GM19438 (cell line): Measurements from ENCODE around the gene NPHP4.

ENCODE experiments used
- ATAC-seq: cut with Tn5 transposase; IDR thresholded peaks from one replicate; pipeline ENCODE4 v1.9.1; 2021; ENCODE audit warnings: low read depth; ENCODE audit not compliant: unreplicated experiment

Gene NPHP4

DNA sequence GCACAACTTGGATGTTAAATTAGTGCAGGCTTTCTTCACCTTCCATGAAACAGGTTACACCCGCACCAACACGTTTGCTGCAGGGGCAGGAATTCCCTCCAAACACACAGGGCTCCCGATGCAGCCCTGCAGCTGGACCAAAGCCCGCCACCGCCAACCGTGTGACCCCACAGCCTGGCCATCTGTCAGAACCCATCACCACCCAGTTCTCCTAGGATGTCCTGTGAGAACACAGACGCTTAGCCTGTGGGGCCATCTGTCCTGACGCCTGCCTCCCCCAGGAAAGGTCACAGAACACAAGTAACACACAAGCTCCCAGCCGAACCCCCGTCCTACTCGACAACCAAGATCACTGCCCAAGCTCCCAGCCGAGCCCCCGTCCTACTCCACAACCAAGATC, 108.1 kb downstream of the NPHP4 start:
- ATAC-seq = no peak

DNA sequence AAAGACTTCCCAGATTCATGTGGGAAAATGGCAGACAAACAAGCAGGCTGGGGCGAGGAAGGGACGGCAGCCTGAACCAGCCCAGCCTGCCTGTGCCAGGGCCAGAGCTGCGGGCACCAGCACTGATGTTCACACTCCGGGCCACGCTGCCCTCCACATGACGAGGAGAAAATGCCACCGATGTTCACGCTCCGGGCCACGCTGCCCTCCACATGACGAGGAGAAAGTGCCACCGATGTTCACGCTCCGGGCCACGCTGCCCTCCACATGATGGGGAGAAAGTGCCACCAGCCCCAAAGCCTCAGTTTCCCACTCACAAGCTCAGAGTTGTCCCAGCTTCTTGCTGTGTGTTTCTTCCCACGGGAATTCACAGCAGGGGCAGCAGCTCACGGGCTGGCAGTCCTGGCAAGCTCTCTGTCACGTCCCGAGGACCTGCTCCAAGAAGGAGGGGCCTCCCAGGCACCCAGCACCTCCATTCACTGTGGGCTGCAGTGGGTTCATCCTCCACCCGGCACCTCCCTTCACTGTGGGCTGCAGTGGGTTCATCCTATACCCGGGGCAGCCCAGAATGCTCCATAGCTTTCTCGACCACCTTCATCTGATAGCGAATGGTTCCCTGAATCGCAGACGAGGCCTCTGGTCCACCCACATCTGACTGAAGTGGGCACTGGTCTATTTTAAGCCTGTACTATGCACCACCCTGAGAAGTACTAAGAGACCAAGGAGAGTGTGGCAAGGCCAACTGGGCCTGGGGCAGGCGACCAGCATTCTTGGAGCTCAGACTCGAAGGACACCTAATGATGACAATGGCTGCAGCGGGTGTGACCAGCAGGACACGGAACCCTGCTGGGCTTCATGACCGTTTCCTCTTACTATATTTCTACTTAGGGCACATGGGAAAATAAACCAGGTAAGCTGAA, 108.8 kb downstream of the NPHP4 start:
- no peak for ATAC-seq

DNA sequence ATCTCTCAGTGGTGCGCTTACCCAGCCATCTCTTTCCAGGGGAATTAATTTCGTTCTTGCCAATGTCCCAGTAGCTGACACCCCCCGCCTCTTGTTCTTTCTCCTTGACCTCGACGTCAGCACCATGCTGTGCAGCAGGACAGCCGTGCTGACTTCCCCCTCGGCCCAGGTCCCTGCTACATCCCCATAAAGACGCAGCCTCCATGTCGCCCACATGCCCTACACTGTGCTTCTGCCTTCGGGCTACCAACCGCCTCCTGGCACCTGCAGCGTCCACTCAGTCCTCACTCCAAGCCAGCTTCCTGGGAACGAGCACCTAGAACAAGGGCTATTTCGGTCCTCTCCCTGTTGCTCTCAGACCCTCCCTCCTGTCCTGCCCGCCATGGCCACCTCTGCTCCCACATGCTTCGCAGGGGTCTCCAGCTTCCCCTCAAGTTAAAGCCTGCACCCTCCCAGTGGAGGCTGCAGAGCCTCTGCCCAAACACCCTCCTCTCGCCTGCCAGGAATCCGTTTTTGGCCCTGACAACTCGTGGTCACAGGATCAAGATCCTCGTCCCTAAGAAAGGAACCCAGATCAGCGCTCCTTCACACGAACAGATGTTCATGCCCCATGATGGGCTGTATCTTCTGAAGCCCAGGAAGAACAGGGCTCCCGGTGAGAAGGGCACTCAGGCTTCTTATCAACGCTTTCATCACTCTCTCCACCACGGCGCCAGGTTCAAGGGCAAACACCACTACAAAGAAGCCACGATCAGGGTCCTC, 109.7 kb downstream of the NPHP4 start:
- ATAC-seq = no peak

DNA sequence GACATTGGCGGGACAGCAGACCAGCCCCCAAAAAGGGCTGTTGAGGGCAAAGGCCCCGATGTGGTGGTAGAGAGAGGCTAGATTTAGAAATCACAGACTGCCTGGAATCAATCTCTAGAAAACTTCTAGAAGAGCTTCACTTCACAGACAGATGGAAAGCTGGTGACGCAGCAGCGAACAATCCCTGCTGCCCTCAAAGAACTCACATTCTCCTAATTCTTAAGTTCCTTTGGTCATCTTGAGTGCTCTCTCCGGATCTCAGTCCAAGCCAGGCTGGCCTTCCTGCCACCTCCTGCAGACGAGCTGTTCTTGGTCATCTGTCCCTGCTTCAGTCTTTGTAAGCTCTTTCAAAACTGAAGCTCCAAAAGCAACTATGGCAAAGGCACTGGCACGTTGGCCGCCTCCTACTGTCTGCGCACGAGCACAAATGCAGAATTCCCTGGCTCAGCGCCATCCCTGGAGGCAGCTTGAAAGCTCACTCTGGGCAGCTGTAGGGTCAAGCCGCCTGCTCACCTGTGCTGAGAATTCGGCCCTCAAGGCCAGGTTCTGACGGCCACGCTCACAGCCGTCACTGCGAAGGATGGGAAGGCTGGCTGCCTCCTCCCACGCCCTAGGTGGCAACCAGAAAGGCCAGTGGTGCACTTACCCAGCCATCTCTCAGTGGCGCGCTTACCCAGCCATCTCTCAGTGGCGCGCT, 110.6 kb downstream of the NPHP4 start:
- ATAC-seq = no peak

DNA sequence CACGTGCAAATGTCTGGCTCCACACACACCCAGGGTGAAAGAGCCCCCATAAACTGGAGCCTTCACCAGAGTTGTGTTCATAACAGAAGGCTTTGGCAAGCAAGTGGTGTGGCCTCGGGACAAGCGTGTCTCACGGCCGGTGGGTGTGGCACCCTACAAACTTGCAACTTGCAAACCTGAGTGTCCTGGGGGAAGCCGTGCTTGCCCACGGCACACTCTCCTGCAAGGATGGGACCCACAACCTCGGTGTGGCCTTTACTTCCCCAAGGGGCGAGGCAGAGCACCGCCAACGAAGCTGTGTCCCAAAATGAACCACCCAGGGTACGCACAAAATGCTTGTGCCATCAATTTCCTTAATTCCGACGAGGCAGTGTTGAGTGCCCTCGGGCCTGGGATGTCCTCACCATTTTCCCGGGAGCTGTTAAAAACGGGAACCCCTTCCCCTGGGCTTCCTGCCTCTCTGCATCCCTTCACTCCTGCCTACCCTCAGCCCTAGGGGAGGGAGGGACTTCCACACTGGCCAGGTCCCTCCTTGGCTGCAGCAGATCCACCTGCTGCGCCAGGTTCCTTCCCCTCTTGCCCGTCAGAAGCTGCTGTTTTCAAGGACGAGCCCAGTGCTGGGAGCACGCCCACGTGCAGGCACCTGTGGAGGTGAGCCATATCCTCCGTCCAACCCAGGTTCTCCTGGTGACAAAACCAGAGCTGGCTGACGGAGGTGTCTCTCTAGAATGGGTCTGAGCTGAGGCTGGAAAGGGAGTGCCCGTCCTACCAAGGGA, 111.4 kb downstream of the NPHP4 start:
- no peak for ATAC-seq

DNA sequence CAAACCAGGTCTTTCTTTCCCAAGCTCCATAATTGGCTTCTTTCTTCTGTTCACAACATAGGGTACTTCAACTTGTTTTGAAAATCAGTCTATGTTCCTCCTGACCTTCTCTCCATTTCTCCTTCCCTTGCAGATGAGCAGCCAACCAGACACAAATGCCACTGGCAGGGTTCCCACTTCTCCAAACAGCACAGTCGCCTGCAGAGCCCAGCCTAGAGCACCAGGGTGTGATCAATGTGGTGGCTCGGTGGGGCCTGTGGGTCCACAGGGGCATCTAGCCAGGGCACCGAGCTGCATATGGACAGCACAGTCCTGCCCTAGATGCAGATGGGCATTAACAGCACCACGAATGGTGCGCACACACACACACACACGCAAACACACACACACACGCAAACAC, 112.8 kb downstream of the NPHP4 start:
- ATAC-seq = no peak

DNA sequence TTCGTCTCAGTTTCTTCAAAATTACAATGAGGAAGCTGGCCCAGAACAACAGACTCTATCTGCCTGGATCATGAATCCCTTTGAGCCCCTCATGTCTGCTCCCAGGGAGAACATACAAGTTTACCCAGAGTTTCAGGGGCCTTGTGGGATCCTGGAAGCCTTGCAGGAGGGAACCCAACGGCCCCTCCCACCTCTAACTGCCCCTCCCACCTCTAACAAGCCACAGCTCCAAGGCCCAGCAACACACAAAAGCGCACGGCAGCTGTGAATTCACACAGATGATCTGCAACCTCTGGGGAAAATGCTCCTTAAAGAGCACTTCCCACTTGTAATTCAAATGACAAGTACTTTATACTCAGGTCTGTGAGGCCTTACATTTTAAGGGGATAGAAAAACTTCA, 113.3 kb downstream of the NPHP4 start:
- no peak for ATAC-seq

DNA sequence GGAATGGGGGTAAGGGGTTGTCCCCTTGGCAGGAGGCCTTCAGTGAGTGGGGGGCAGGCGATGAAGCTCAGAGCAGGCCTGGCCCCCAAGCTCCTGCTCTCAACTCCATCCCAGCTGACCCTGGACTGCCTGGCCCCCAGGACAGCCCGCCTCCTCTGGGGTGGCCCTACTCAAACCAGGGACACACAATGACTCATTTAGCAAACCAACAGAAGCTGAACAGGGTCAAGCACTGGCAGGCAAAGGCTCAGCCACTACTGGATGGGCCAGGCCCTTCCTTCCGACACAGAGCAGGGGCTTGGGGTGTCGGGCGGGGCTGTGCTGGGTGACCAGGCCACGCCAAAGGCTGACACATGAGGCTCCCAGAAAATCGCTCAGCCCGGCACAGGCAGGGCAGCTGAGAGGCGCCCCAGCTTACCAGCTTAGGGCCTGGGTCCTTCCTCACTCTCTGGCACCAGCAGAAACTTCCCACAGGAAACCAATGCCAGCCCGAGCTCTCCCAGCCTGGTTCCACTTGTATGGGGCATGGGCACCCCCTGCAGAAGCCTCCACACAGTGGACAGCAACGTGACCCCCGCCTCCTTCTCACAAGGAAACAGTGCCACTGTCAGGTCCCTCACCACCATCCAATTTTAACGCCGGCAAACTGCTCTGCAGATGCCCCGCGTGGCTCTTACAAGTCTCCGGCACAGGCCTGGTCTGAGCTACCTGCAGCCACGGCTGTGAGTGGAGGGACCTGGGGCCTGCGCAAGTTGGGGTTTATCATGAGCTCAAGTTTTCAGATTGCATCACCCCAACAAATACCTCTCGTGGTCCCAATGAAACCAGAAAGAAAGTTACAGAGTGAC, 114.3 kb downstream of the NPHP4 start:
- no peak for ATAC-seq

DNA sequence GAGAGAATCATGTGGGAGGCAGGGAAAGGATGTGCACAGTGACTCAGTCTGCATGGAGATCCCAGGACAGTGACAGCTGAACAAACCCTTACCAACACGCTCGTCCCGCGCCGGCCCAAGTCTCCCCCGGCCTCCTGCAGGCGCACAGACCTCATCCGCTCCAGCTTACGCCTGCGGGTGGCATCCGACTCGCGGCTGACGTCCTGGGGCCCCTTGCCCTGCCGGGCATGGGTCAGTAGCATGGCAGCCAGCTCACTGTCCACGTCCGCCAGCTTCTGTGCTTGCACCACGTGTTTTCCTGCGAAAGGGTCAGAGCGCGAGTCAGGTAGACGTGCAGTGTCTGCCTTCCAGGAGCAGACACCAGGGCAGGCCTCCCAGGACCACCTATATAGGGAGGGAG, 115.2 kb downstream of the NPHP4 start:
- ATAC-seq = no peak

DNA sequence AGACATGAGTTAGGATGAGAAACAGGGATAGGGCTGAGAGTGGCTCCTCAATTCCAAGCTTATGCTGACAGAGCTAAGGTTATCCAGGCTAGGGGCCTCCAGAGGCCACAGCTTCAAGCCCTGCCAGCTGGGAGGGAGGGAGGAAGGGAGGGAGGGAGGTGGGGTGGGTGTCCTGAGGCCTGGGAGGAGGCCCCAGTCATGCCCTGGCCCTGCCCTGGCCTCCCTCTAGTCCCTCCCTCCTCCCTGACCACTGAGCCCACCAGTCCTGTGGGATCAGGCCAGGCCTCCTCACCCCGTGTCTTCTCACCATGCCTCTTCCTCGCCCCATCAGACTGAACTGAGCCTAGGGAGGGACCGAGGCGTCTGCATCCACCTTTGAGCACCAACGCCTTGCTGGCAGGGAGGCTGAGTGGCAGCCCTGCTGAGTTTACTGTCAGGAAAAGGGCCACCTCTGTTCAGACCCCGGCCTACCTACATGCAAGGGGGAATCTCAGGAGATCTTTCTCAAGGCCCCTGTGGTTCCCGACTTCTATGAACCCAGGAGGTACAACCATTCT, 116.1 kb downstream of the NPHP4 start:
- no peak for ATAC-seq

DNA sequence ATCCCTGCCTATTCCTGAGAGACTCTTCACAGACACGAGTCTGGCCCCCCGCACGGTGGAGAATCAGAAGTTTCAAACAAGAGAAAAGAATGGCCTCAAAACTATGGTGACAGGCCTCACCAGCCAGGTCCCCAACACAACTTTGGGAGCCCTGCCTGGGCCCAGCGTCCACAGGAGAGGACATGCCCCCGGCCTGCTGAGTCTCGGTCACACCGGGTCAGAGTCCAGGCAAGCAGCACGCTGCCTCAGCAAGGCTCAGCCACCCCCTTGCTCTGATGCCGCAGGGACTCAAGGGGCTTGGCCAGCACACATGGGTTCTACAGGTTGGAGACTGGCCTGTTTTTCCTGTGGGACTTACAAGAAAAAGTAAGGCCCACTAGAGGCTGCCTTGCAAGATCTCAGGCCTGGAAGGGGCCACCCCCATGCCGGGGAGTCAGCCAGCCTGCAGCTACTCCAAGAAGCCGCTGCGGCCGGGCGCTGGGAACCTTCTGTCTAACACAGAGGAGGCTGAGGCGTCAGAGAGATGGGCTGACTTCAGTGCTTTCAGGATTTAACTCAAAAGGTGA, 116.8 kb downstream of the NPHP4 start:
- ATAC-seq = no peak

DNA sequence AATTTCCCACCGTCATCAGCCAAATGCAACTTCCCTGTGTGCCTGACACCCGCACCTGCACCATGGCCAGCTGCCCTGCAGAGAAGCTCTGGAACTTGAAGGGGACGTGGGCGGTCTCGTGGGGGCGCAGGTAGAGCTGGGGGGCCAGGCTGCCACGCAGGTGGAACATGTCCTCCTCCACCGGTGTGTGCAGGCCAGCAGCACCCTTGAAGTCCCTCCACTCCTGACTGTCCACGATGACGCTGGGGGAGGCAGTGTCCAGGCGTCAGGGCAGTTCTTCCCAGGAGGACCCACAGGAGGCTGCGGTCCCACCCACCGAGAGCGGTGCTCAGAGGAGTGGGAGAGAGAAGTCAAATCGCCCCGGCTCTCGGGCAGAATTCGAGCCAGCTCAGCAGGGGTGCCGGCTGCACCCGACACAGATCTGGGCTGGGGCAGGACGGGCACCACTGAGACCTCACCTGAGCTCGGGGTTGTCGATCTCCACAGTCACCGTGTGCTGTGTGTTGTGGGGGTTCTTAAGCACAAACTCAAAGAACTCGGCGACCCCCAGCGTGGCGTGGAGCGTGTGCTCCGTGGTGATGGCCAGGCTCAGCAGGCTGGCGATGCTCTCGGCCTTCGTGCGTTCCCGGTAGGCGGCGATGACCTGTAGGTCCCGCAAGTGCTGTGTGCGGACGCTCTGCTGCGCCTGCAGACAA, 117.7 kb downstream of the NPHP4 start:
- no peak for ATAC-seq

DNA sequence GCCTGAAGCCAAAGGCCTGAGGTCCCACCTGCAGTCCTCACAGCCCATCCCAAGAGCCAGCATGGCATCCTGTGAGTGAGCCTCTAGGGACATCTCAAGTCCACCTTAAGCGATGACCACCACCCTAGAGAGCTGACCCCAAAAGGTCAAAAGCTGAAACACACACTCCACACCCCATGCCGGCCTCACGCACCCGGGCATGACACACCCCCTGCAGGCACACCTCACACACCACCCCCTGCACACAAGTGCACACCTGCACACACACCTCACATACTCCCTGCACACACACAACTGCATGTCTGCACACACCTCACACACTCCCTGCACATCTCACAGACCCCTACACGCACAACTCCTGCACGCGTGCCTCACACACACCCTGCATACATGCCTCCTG, 118.7 kb downstream of the NPHP4 start:
- ATAC-seq = no peak

DNA sequence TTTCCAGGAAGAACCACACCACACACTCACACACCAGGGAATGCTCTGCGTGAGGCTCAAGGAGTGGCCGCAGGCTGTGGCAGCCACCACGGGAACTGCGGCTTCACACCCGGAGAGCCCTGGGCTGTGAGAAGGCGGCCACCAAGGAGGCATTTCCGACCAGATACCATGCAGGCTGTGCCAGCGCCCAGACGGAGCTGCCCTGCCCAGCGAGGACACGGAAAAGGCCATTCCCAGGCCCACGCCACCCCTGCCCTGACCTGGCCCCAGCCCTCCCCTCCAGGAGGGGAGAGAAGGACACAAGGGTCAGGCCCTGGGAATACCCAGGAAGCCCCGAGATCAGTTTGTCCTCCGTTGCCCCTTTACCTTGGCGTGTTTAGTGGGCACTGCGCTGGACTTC, 119.3 kb downstream of the NPHP4 start:
- no peak for ATAC-seq

DNA sequence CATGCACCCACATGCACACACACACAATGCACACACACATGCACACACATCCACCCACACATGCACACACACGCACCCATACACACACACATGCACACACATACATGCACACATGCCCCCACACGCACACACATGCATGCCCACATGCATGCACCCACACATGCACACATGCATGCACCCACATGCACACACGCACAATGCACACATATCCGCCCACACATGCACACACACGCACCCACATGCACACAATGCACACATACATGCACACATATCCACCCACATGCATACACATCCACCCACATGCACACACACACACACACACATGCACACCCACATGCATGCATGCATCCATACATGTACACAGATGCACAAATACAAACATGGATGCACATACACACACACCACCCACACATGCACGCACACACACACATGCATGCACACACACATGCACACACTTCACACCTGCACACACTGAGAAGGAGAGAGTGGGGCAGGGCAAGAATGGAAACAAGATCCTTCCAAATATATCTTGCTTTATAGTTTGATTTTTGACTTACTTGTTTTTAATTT, 123.2 kb downstream of the NPHP4 start:
- ATAC-seq = no peak

DNA sequence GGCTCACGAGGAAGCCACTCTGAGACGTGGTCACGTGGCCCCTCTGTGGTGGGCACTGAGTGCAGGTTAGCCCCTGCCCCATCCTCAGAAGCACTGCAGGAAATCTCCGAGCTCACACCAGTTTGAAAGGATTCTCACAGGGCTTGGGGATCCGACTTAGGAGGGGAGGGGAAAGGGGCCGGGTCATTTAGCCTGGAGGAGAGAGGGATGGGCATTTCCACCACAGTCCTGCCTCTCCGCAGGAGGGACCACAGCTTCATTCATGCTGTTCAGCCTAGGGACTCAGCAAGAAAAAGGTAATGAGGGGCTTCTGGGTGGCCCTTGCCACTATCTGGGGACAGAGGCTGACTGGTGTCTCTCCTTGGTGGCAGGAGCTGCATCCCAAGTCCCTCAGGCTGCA, 126.5 kb downstream of the NPHP4 start:
- ATAC-seq = no peak

DNA sequence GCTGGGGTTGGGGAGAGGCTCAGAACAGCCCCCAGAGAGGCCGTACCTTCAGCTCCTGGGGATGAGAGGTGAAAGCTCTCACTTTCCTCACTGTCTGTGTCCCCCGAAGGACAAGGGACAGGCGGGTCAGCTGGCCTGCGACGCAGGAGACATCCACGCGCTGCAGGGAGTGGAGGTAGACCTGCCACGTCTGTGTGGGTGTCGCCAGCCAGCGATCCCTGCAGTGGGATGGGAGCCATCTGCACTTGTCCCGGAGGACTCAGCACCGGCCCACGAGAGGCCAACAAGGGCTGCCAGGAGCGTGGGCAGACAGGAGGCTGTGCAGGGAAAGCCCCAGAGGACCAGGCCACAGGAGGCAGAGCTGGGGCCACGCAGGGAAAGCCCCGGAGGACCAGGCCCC, 127.2 kb downstream of the NPHP4 start:
- no peak for ATAC-seq

DNA sequence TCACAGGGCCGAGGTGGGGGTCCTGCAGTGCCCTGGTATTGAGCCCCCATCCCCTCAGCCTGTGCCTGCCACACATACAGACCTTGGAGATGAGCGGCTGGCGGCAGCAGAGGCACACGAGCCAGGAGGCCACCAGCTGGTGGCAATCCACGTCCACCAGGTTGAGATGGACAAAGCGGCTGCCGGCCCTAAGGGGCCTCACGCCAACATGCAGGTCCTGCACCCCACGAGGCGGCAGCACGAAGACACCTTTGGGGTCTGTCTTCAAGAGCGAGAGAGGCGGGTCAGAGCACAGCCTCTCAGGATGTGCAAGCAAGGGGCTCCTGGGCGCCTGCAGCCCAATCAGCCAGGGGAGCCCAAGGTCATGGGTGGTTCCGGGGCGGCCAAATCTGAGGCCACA, 128.0 kb downstream of the NPHP4 start:
- ATAC-seq = no peak
